GM23338 (cell line): ENCODE measurements around the gene OLR1. TPM values are rescaled to one million over a fixed set of nuclear protein-coding genes. Genes with fewer than 3 reads are reported as not detected.

Source experiments
- ATAC-seq: fragments of 200-7000 bp; cut with Tn5 transposase; 3 replicates; pipeline ENCODE4 v1.9.1; 2020
- DNase-seq: peaks from one replicate; pipeline ENCODE4 v3.0.0-alpha.2; 2015; ENCODE audit warnings: low spot score
- H2AFZ ChIP-seq: fragments of 200-600 bp; sonication (generic); 2 replicates; pipeline ENCODE4 v1.8.0; 2016; ENCODE audit warnings: antibody characterized with exemption, mild to moderate bottlenecking, moderate library complexity
- H3F3A ChIP-seq: fragments of 200-600 bp; sonication (generic); replicated peaks from 2 replicates; pipeline ENCODE4 v1.8.0; 2017; ENCODE audit warnings: antibody characterized with exemption, mixed run types, low read depth
- H3K27ac ChIP-seq: fragments of 200-600 bp; sonication (generic); 2 replicates; pipeline ENCODE4 v1.6.1; 2016; ENCODE audit warnings: low read depth
- H3K27me3 ChIP-seq: fragments of 200-600 bp; sonication (generic); 2 replicates; pipeline ENCODE4 v1.8.0; 2016; ENCODE audit warnings: mild to moderate bottlenecking, mixed run types, moderate library complexity; ENCODE audit not compliant: insufficient read depth
- H3K36me3 ChIP-seq: fragments of 200-600 bp; sonication (generic); 2 replicates; pipeline ENCODE4 v1.8.0; 2016; ENCODE audit warnings: mild to moderate bottlenecking; ENCODE audit not compliant: insufficient read depth
- H3K4me1 ChIP-seq: fragments of 200-600 bp; sonication (generic); 2 replicates; pipeline ENCODE4 v1.8.0; 2016; ENCODE audit warnings: mild to moderate bottlenecking, moderate library complexity; ENCODE audit not compliant: insufficient read depth
- H3K4me2 ChIP-seq: fragments of 200-600 bp; sonication (generic); 2 replicates; pipeline ENCODE4 v1.7.1; 2017; ENCODE audit warnings: mixed run types
- H3K4me3 ChIP-seq: fragments of 200-600 bp; sonication (generic); 2 replicates; pipeline ENCODE4 v1.6.1; 2016; ENCODE audit warnings: mixed run types
- H3K79me2 ChIP-seq: fragments of 200-600 bp; sonication (generic); replicated peaks from 2 replicates; pipeline ENCODE4 v1.8.0; 2017; ENCODE audit warnings: mild to moderate bottlenecking; ENCODE audit not compliant: insufficient read depth
- H3K9me2 ChIP-seq: fragments of 200-600 bp; sonication (generic); 2 replicates; pipeline ENCODE4 v1.8.0; 2017; ENCODE audit not compliant: insufficient read depth
- H4K20me1 ChIP-seq: fragments of 200-600 bp; sonication (generic); replicated peaks from 2 replicates; pipeline ENCODE4 v1.8.0; 2017; ENCODE audit warnings: mild to moderate bottlenecking; ENCODE audit not compliant: insufficient read depth
- H3K27ac Mint-ChIP-seq: 2 replicates; pipeline ENCODE4 v1.8.0; 2020; ENCODE audit warnings: inconsistent platforms, mild to moderate bottlenecking, moderate library complexity, mixed read lengths
- H3K27me3 Mint-ChIP-seq: 3 replicates; pipeline ENCODE4 v1.8.0; 2022; ENCODE audit warnings: low read depth, mild to moderate bottlenecking, moderate library complexity, mixed read lengths, inconsistent platforms; ENCODE audit not compliant: insufficient read depth, poor library complexity
- H3K36me3 Mint-ChIP-seq: 3 replicates; pipeline ENCODE4 v1.8.0; 2021; ENCODE audit warnings: low read depth, mild to moderate bottlenecking, inconsistent platforms, moderate library complexity, mixed read lengths
- H3K4me1 Mint-ChIP-seq: 3 replicates; pipeline ENCODE4 v1.8.0; 2020; ENCODE audit warnings: mild to moderate bottlenecking, inconsistent platforms, mixed read lengths
- H3K4me3 Mint-ChIP-seq: 3 replicates; pipeline ENCODE4 v1.8.0; 2021; ENCODE audit warnings: moderate library complexity, mild to moderate bottlenecking, inconsistent platforms, mixed read lengths
- H3K9me3 Mint-ChIP-seq: 3 replicates; pipeline ENCODE4 v1.8.0; 2020; ENCODE audit warnings: moderate library complexity, mild to moderate bottlenecking, inconsistent platforms, mixed read lengths
- CTCF ChIP-seq, 2 experiments: fragments of 200-600 bp in 1 of 2; sonication (generic) in 1 of 2; conservative IDR thresholded peaks; 2 replicates each; pipeline versions ENCODE4 v1.5.1 to v1.6.1; 2016 to 2017; ENCODE audit warnings: antibody characterized with exemption in 2 of 2, low read depth in 2 of 2, mild to moderate bottlenecking in 2 of 2, moderate library complexity in 1 of 2
- EZH2 ChIP-seq: fragments of 200-600 bp; sonication (generic); IDR thresholded peaks from one replicate; pipeline ENCODE4 v1.8.0; 2017; ENCODE audit warnings: antibody characterized with exemption, mild to moderate bottlenecking, low read depth; ENCODE audit not compliant: unreplicated experiment
- EZH2phosphoT487 ChIP-seq: fragments of 200-600 bp; sonication (generic); IDR thresholded peaks from one replicate; pipeline ENCODE4 v1.8.1; 2018; ENCODE audit warnings: antibody characterized with exemption; ENCODE audit not compliant: unreplicated experiment
- NANOG ChIP-seq: IDR thresholded peaks from 2 replicates; pipeline ENCODE4 v1.6.1; 2016; ENCODE audit warnings: antibody characterized with exemption, borderline replicate concordance
- POLR2AphosphoS5 ChIP-seq: IDR thresholded peaks from 2 replicates; pipeline ENCODE4 v1.6.1; 2016; ENCODE audit warnings: antibody characterized with exemption, low read depth
- STAT1 ChIP-seq: IDR thresholded peaks from one replicate; pipeline ENCODE4 v1.6.1; 2016; ENCODE audit warnings: antibody characterized with exemption; ENCODE audit not compliant: unreplicated experiment
- polyA plus RNA-seq: library from polyadenylated mRNA; unstranded; fragments of >200 nt; fragmentation: Nextera tagmentation; extraction: Ambion mirVana; gene quantifications from 2 replicates; pipeline ENCODE4 v1.2.1, GENCODE V29; 2016
- total RNA-seq: library from RNA; depleted of rRNA; stranded (reverse); fragments of >200 nt; shearing (Covaris generic); gene quantifications from 2 replicates; pipeline ENCODE4 v1.2.3, GENCODE V29; 2014
- TF ChIP-seq, protein P1 (sequence below): IDR thresholded peaks from one replicate; pipeline ENCODE4 v1.6.1; 2018; ENCODE audit warnings: antibody characterized with exemption; ENCODE audit not compliant: unreplicated experiment

OLR1 gene
- total and polyA plus RNA-seq, 2 experiments from 2014 or later: not detected

DNA sequence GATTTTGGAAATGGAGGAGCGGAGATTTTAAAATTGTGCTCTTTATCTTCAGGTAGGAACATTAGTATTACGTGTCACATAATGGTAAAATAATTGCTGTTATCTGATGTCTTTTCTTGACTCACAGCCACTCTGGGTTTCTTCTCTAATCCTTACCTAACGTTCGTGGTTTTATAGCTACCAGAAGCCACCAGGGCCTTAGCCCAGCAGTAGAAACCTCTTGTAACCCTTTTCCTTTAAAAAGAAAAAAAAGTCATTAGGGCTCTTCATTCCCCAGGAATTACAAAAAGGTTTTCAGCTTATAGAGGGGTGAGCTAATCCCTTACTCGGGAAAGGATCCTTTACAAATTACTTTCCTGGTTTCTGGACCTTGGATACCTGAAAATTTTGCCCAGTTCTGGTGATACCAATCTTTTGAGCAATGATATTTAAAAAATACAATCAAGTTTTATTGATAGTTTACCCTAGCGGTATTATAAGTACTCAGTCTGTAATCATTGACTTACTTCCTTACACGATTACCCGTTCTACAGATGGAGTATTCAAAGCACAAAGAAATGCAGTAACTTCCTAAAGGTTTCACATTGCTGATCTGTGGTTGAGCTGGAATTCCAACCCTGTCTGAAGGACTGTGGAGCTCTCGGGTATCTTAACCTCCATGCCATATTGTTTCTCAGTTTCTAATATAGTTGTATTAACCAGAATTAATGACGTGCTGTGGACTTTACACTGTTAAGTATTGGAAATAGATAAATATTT is 42.4 kb upstream of the OLR1 start:
- TF ChIP-seq POLR2AphosphoS5: no peak
- TF ChIP-seq, protein P1, sequence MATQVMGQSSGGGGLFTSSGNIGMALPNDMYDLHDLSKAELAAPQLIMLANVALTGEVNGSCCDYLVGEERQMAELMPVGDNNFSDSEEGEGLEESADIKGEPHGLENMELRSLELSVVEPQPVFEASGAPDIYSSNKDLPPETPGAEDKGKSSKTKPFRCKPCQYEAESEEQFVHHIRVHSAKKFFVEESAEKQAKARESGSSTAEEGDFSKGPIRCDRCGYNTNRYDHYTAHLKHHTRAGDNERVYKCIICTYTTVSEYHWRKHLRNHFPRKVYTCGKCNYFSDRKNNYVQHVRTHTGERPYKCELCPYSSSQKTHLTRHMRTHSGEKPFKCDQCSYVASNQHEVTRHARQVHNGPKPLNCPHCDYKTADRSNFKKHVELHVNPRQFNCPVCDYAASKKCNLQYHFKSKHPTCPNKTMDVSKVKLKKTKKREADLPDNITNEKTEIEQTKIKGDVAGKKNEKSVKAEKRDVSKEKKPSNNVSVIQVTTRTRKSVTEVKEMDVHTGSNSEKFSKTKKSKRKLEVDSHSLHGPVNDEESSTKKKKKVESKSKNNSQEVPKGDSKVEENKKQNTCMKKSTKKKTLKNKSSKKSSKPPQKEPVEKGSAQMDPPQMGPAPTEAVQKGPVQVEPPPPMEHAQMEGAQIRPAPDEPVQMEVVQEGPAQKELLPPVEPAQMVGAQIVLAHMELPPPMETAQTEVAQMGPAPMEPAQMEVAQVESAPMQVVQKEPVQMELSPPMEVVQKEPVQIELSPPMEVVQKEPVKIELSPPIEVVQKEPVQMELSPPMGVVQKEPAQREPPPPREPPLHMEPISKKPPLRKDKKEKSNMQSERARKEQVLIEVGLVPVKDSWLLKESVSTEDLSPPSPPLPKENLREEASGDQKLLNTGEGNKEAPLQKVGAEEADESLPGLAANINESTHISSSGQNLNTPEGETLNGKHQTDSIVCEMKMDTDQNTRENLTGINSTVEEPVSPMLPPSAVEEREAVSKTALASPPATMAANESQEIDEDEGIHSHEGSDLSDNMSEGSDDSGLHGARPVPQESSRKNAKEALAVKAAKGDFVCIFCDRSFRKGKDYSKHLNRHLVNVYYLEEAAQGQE: no peak
- no peak for TF ChIP-seq STAT1
- no peak for TF ChIP-seq CTCF (conservative IDR thresholded peaks at IDR 0.05; ENCODE audit: low read depth in 2 of 2)
- no peak for TF ChIP-seq EZH2
- Histone ChIP-seq H3F3A (no peaks in the 10 kb centered on the region), H3K4me1 (peaks cover 17% of the 10 kb centered on the region), H3K79me2 (peaks cover 41% of the 10 kb centered on the region), H3K27ac (peak overlapping the region; percentile 21; the same call in 1 of the 2 replicates), H3K36me3 (no peaks in the 10 kb centered on the region), H3K4me2 (peak overlapping the region; percentile 87), H3K27me3 (no peaks in the 10 kb centered on the region), H2AFZ (no peak overlapping the region), H3K9me2 (no peaks in the 10 kb centered on the region), H4K20me1 (0 out of 2 replicates have a peak, but pooled peaks cover 2% of the 10 kb centered on the region), H3K4me3 (peak overlapping the region; percentile 95)
- H3K9me3 Mint-ChIP-seq: no peaks in the 10 kb centered on the region; the same call in 2 of the 3 replicates
- peaks cover 10% of the 10 kb centered on the region for H3K36me3 Mint-ChIP-seq
- peaks cover 18% of the 10 kb centered on the region for H3K4me1 Mint-ChIP-seq
- peak; percentile 60 for DNase-seq
- peaks cover 11% of the 10 kb centered on the region for H3K27me3 Mint-ChIP-seq
- no peak for ATAC-seq
- H3K4me3 Mint-ChIP-seq: peak overlapping the region; percentile 95
- peak overlapping the region; percentile 96; the same call in 1 of the 2 replicates for H3K27ac Mint-ChIP-seq

- Histone ChIP-seq H3K27me3 (no peaks in the 10 kb centered on the region), H3K4me1 (peaks cover 17% of the 10 kb centered on the region), H4K20me1 (no peaks in the 10 kb centered on the region), H2AFZ (peak overlapping the region; percentile 80), H3K36me3 (no peaks in the 10 kb centered on the region), H3K27ac (peak overlapping the region; percentile 95), H3F3A (no peaks in the 10 kb centered on the region), H3K9me2 (no peaks in the 10 kb centered on the region), H3K4me3 (peak overlapping the region; percentile 95), H3K4me2 (peak overlapping the region; percentile 87), H3K79me2 (peaks cover 41% of the 10 kb centered on the region)
- H3K4me3 Mint-ChIP-seq: peak overlapping the region; percentile 95
- peak; percentile 62 for ATAC-seq
- peak; percentile 78 for DNase-seq
- H3K27me3 Mint-ChIP-seq: peaks cover 11% of the 10 kb centered on the region
- no peaks in the 10 kb centered on the region; the same call in 2 of the 3 replicates for H3K9me3 Mint-ChIP-seq
- no peak for TF ChIP-seq NANOG
- TF ChIP-seq, protein P1: no peak
- no peak for TF ChIP-seq EZH2phosphoT487
- no peak for TF ChIP-seq STAT1
- peaks cover 18% of the 10 kb centered on the region for H3K4me1 Mint-ChIP-seq
- H3K27ac Mint-ChIP-seq: peak overlapping the region; percentile 99
- H3K36me3 Mint-ChIP-seq: peaks cover 10% of the 10 kb centered on the region
These were observed 41.5 kb upstream of the OLR1 start for GRCh38 chr12:10213168-10214135.
